Neural progenitor cell (in vitro differentiated cells): Measurements from ENCODE around the gene MED16.

ENCODE experiments used
- EZH2 ChIP-seq: fragments of 200-600 bp; sonication (generic); IDR thresholded peaks from 2 replicates; pipeline ENCODE4 v1.6.1; 2017; ENCODE audit warnings: antibody characterized with exemption, mild to moderate bottlenecking, moderate library complexity
- EZH2phosphoT487 ChIP-seq: fragments of 200-600 bp; sonication (generic); IDR thresholded peaks from 2 replicates; pipeline ENCODE4 v1.6.1; 2017; ENCODE audit warnings: antibody characterized with exemption
- TF ChIP-seq, protein P1 (sequence below): fragments of 200-600 bp; sonication (generic); IDR thresholded peaks from 2 replicates; pipeline ENCODE4 v1.5.1; 2017; ENCODE audit warnings: antibody characterized with exemption, mild to moderate bottlenecking

DNA sequence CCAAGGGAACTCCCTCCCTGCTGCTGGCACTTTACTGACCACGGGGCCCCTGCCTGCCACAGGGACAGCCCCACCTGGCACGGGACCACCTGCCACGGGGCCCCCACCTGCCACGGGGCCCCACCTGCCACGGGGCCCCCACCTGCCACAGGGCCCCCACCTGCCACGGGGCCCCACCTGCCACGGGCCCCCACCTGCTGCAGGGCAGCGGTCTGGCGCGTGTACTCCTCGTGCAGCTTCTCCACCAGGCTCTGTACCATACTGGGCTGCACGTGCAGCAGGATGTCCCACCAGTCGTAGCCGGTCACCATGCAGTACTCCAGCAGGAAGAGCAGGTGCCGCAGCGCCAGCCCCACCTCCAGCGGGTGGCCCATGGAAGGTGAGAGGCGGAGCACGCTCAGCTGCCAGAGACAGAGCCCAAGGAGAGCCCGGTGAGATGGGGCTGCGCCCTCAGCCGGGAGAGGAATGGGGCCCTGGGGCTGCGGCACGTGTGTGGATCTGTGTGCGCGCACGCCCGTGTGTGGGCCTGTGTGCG is 16.1 kb downstream of the MED16 start:
- TF ChIP-seq, protein P1, sequence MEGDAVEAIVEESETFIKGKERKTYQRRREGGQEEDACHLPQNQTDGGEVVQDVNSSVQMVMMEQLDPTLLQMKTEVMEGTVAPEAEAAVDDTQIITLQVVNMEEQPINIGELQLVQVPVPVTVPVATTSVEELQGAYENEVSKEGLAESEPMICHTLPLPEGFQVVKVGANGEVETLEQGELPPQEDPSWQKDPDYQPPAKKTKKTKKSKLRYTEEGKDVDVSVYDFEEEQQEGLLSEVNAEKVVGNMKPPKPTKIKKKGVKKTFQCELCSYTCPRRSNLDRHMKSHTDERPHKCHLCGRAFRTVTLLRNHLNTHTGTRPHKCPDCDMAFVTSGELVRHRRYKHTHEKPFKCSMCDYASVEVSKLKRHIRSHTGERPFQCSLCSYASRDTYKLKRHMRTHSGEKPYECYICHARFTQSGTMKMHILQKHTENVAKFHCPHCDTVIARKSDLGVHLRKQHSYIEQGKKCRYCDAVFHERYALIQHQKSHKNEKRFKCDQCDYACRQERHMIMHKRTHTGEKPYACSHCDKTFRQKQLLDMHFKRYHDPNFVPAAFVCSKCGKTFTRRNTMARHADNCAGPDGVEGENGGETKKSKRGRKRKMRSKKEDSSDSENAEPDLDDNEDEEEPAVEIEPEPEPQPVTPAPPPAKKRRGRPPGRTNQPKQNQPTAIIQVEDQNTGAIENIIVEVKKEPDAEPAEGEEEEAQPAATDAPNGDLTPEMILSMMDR = no peak
- TF ChIP-seq EZH2 (no peak), EZH2phosphoT487 (no peak)
